Activated CD4-positive, alpha-beta T cell treated with anti-CD3 and anti-CD28 coated beads for 24 hours (primary cell): Measurements from ENCODE around the gene NPAS1.
"Not testable (repeated sequence)": the region's sequence is repeated elsewhere in the genome, so short reads cannot be mapped to it uniquely, and the experiment has no call there.

Source experiments
- DNase-seq, 2 donors: peaks; one replicate each; pipeline ENCODE4 v3.0.0-alpha.2; 2020; ENCODE audit warnings: low read depth in 2 of 2

NPAS1 gene

DNA sequence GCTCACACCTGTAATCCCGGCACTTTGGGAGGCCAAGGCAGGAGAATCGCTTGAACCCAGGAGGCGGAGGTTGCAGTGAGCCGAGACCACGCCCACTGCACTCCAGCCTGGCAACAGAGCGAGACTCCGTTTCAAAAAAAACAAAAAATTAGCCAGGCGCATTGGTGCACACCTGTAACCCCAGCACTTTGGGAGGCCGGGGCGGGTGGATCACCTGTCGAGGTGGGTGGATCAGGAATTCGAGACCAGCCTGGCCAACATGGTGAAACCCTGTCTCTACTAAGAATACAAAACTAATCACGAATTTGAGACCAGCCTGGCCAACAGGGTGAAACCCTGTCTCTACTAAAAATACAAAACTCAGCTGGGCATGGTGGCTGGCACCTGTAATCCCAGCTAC is 58.7 kb downstream of the NPAS1 start:
- DNase-seq: not testable (repeated sequence)

DNA sequence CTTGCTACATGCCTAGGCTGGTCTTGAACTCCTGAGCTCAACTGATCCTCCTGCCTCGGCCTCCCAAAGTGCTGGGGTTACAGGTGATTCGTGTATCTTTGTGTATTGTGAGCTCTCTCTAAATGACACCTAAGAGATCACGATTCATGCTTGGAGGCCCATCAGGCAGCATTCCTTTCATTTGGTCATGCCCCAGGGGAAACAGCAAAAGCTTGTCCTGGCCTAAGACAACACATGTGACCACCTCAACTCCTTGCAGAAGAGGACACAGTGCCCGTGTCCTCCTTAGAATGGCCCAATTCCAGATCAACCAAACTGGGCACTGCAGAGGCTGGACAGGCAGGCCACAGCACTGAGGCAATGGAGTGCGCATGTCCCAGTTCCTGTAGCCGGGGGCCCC is 61.5 kb downstream of the NPAS1 start:
- DNase-seq: no peak

- DNase-seq: no peak
Observed at GRCh38 chr19:47082493-47082892, 62.9 kb downstream of the NPAS1 start.

DNA sequence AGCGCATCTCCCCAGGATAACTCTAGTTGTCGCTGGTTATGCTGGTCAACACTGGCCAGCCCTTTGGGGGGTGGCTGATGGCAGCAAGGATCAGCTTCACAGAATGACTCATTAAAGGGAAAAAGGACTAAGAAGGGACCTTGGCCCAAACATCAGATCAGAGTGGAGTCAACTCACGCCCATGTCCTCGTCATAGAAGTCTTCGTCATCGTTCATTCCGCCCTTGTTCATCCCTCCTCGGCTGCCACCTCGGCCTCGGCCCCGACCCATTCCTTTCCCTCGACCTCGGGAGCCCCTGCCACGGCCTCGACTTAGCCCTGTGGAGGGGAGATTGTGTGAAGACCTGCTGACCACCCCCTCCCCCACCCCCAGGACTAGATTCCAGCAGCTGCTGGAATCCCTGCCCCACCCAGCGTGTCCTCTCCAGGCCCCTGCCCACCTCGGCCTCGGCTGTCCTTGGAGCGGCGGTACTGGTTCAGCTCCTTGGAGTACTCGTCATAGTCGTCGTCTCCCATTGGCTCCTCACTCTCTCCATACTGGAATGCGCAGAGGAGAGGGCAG is 65.3 kb downstream of the NPAS1 start:
- DNase-seq: no peak

DNA sequence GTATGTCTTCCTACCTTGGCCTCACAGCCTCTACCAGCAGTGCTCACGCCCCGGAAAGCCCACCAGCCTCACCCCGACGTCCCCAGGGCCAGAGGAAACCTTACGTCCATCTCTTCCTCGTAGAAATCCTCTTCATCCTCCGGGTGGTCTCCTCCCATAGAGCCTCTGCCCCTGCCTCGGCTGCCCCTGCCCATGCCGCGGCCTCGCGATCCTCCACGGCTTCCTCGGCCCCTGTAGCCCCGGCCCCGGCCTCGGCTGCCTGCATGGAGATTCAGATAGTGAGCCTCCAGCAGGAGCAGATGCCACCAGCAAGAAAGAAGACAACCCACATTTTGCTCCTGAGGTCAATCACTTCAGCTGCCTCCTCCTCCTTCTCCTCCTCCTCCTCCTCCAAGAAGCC is 66.6 kb downstream of the NPAS1 start:
- no peak for DNase-seq

GRCh38 chr19:47089767-47090350 is 70.2 kb downstream of the NPAS1 start:
- DNase-seq: no peak

GRCh38 chr19:47093254-47093653 is 73.6 kb downstream of the NPAS1 start:
- no peak for DNase-seq

DNA sequence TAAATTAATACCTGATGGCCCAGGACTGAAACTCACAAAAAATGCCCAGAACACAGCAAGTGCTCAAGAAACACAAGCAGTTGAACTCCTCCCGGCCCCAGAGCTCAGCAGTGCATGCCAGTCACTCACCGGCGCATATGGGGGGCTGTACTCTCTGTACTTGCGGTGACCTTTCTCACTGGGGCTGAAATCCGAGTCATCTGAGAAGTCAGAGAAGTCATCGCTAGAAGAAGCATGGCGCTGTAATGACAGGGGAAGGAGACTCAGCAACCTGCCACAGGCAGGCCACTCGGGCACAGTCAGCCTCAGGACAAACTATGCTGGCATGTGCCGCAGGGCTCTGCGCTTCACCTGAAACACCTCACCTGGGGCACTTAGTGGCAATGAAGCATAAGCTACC is 74.2 kb downstream of the NPAS1 start:
- DNase-seq: no peak

- no peak for DNase-seq
Observed at GRCh38 chr19:47094557-47095475, 75.2 kb downstream of the NPAS1 start.
